Brain microvascular endothelial cell (primary cell): ENCODE results near the gene GFRA4.
A peak's percentile ranks its signal among the peaks of the same experiment; 100 is the strongest.

Experiments
- DNase-seq: peaks from one replicate; pipeline ENCODE4 v3.0.0-alpha.2; 2020
- H3K27ac ChIP-seq: fragments of 250-450 bp; sonication (Bioruptor Pico); 2 replicates; pipeline ENCODE4 v1.5.1; 2020; ENCODE audit warnings: mild to moderate bottlenecking, moderate library complexity
- H3K27me3 ChIP-seq: fragments of 250-450 bp; sonication (Bioruptor Pico); replicated peaks from 2 replicates; pipeline ENCODE4 v1.5.1; 2020; ENCODE audit warnings: mild to moderate bottlenecking
- H3K36me3 ChIP-seq: fragments of 250-450 bp; sonication (Bioruptor Pico); replicated peaks from 2 replicates; pipeline ENCODE4 v1.5.1; 2020; ENCODE audit warnings: mild to moderate bottlenecking
- H3K4me3 ChIP-seq: 2 replicates; pipeline ENCODE4 v1.5.1; 2011; ENCODE audit warnings: low read depth, mild to moderate bottlenecking, control low read depth, low read length, moderate library complexity
- CTCF ChIP-seq: IDR thresholded peaks from 2 replicates; pipeline ENCODE4 v1.5.1; 2011; ENCODE audit warnings: low read depth, mild to moderate bottlenecking, moderate library complexity, low read length, control low read depth, inconsistent platforms; ENCODE audit errors: missing control alignments
- in situ Hi-C: cut with HindIII; loops from 2 replicates; pipeline ENCODE4 v1.10.0; 2017; ENCODE audit warnings: low sequenced_read_pairs, low pct_ligation_motif_present

Gene GFRA4

GRCh38 chr20:3707508-3707899 is 44.3 kb upstream of the GFRA4 start:
- in situ Hi-C loops = no loop called here
- Histone ChIP-seq H3K27ac (no peak overlapping the region), H3K4me3 (no peak overlapping the region), H3K36me3 (no peaks in the 10 kb centered on the region), H3K27me3 (no peaks in the 10 kb centered on the region)
- no peak for DNase-seq
- no peak for TF ChIP-seq CTCF

GRCh38 chr20:3706774-3707507 is 43.7 kb upstream of the GFRA4 start:
- Histone ChIP-seq H3K4me3 (no peak overlapping the region), H3K27me3 (no peaks in the 10 kb centered on the region), H3K27ac (no peak overlapping the region), H3K36me3 (no peaks in the 10 kb centered on the region)
- no peak for TF ChIP-seq CTCF
- in situ Hi-C loops = no loop called here
- DNase-seq = peak; percentile 10

GRCh38 chr20:3705970-3706739 is 43.0 kb upstream of the GFRA4 start:
- TF ChIP-seq CTCF = no peak
- Histone ChIP-seq H3K36me3 (no peaks in the 10 kb centered on the region), H3K27me3 (no peaks in the 10 kb centered on the region), H3K27ac (no peak overlapping the region), H3K4me3 (no peak overlapping the region)
- no peak for DNase-seq
- in situ Hi-C loops = no loop called here

GRCh38 chr20:3705491-3705969 is 42.3 kb upstream of the GFRA4 start:
- Histone ChIP-seq H3K27me3 (no peaks in the 10 kb centered on the region), H3K4me3 (no peak overlapping the region), H3K36me3 (no peaks in the 10 kb centered on the region), H3K27ac (no peak overlapping the region)
- in situ Hi-C loops = no loop called here
- DNase-seq = no peak
- no peak for TF ChIP-seq CTCF

- in situ Hi-C loops = no loop called here
- H3K36me3 ChIP-seq = no peaks in the 10 kb centered on the region
- TF ChIP-seq CTCF = no peak
Observed at GRCh38 chr20:3704087-3704486, 40.9 kb upstream of the GFRA4 start.

More at GRCh38 chr20:3704087-3704486, 40.9 kb upstream of the GFRA4 start:
- H3K27me3 ChIP-seq = no peaks in the 10 kb centered on the region
- H3K27ac ChIP-seq = no peak overlapping the region
- H3K4me3 ChIP-seq = no peak overlapping the region
- DNase-seq = no peak
